ENCODE results near the gene GMNN. TPM values are rescaled to one million over a fixed set of nuclear protein-coding genes. Genes with fewer than 3 reads are reported as not detected.
"Not testable (repeated sequence)": the region's sequence is repeated elsewhere in the genome, so short reads cannot be mapped to it uniquely, and the experiment has no call there.

Gene GMNN
- polyA plus RNA-seq (8.5 to 28.4 TPM (median 21.2 TPM) in 3 replicates), polyA minus RNA-seq (1.5 to 10.4 TPM (median 8.4 TPM) in 3 replicates)
- polyA plus RNA-seq (2011; ENCODE audit: low read depth), result 31.4 TPM
- 9.7 and 14.0 TPM in 2 replicates for polyA plus RNA-seq (2011; cell fraction: cytosol; rRNA removed)
- 7.3 and 9.5 TPM in 2 replicates for polyA plus RNA-seq (2011; cell fraction: nucleus; rRNA removed)
- polyA plus RNA-seq (2012; ENCODE audit: low replicate concordance), result 7.8 and 26.3 TPM in 2 replicates
- polyA minus RNA-seq (2011; cell fraction: cytosol; rRNA and poly(A)+ RNA removed), result 7.9 TPM
- 2.8 and 3.8 TPM in 2 replicates for polyA minus RNA-seq (2011; cell fraction: nucleus; rRNA and poly(A)+ RNA removed)

DNA sequence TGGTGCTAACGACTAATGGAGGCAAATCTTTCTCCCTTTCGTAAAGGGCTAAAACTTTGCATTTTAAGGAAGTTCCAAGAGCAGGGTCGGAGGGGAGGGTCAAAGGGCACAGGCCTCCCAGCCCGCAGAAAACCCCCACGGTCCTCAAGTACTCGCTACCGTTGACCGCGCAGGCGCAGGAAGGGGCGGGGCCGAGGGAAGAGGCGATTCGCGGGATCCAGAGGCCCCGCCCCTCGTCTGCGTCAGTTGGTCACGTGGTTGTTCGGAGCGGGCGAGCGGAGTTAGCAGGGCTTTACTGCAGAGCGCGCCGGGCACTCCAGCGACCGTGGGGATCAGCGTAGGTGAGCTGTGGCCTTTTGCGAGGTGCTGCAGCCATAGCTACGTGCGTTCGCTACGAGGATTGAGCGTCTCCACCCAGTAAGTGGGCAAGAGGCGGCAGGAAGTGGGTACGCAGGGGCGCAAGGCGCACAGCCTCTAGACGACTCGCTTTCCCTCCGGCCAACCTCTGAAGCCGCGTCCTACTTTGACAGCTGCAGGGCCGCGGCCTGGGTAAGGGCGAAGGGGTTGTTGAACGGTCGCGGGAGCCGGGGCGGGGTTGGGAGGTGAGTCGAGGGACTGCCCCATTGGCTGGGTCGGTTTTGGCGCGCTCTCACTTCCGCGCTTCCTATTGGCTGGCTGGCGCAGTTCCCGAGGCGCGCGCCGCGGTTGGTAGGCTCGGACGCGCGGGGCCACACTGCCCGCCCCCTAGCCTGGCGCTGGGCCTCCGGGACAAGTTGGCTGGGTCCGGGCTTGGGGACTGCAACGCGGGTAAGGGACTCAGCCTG lies at the start of gene GMNN:
GMNN (plus strand) TSS at position 242 of the 824 bp plus-strand sequence. CDS start 2,310 bp downstream, outside the sequence.
- Histone ChIP-seq H3K27me3 (ENCODE audit: control insufficient read depth, extremely low read depth, insufficient read depth, low read length) (no peaks in the 10 kb centered on the region), H3K4me3 (ENCODE audit: control insufficient read depth in 2 of 3, extremely low read depth in 1 of 3, insufficient read depth in 2 of 3, low read depth in 1 of 3, low read length in 3 of 3) (peak within 1 kb of the TSS; percentile 97 to 98 (median 98)), H3K9me3 (ENCODE audit: control insufficient read depth, low read depth, low read length) (no peaks in the 10 kb centered on the region), H3K4me2 (ENCODE audit: control insufficient read depth, extremely low read depth, insufficient read depth, low read depth, low read length) (peak within 1 kb of the TSS; percentile 96), H3K4me1 (ENCODE audit: control insufficient read depth, extremely low read depth, insufficient read depth, low read length) (peaks cover 18% of the 10 kb centered on the region), H3K9me1 (ENCODE audit: control insufficient read depth, extremely low read depth, insufficient read depth, low read length) (no peaks in the 10 kb centered on the region), H3K27ac (ENCODE audit: control insufficient read depth, insufficient read depth, low read length) (peak within 1 kb of the TSS; percentile 93), H3K79me2 (ENCODE audit: control insufficient read depth, insufficient read depth, low read length) (peaks cover 46% of the 10 kb centered on the region), H2AFZ (ENCODE audit: control insufficient read depth, low read length) (peak within 1 kb of the TSS; percentile 100), H3K36me3 (ENCODE audit: control insufficient read depth in 2 of 2, extremely low read depth in 1 of 2, insufficient read depth in 2 of 2, low read length in 2 of 2) (no peaks in the 10 kb centered on the region), H3K9ac (ENCODE audit: control insufficient read depth, extremely low read depth, insufficient read depth, low read length) (peak within 1 kb of the TSS; percentile 96), H4K20me1 (ENCODE audit: control insufficient read depth, extremely low read depth, insufficient read depth, low read length) (peaks cover 4% of the 10 kb centered on the region)
- no peak for DNase-seq (ENCODE audit: low read depth, low spot score)
- no peak for TF ChIP-seq EZH2 (IDR thresholded peaks at IDR 0.05; ENCODE audit: low read length)
- TF ChIP-seq, protein P1, sequence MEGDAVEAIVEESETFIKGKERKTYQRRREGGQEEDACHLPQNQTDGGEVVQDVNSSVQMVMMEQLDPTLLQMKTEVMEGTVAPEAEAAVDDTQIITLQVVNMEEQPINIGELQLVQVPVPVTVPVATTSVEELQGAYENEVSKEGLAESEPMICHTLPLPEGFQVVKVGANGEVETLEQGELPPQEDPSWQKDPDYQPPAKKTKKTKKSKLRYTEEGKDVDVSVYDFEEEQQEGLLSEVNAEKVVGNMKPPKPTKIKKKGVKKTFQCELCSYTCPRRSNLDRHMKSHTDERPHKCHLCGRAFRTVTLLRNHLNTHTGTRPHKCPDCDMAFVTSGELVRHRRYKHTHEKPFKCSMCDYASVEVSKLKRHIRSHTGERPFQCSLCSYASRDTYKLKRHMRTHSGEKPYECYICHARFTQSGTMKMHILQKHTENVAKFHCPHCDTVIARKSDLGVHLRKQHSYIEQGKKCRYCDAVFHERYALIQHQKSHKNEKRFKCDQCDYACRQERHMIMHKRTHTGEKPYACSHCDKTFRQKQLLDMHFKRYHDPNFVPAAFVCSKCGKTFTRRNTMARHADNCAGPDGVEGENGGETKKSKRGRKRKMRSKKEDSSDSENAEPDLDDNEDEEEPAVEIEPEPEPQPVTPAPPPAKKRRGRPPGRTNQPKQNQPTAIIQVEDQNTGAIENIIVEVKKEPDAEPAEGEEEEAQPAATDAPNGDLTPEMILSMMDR (optimal IDR thresholded peaks at IDR 0.05 in 1 of 3, IDR thresholded peaks at IDR 0.05 in 1 of 3, conservative IDR thresholded peaks at IDR 0.05 in 1 of 3; ENCODE audit: extremely low read depth in 1 of 3, insufficient read depth in 2 of 3, low read length in 3 of 3), result no peak
- dilution Hi-C loops (cut with MboI; ENCODE audit: extremely low pct_ligation_motif_present, low sequenced_read_pairs), result no loop called here
- FAIRE-seq, result peak; percentile 55

DNA sequence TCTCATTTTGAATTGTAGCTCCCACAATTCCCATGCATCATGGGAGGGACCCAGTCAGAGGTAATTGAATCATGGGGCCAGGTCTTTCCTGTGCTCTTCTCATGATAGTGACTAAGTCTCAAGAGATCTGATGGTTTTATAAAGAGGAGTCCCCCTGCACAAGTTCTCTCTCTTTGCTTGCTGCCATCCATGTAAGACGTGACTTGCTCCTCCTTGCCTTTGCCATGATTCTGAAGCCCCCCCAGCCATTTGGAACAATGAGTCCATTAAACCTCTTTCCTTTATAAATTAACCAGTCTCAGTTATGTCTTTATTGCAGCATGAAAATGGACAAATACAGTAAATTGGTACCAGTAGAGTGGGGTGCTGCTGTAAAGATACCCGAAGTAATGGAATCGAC lies 44.1 kb upstream of the GMNN start:
- FAIRE-seq; H2AFZ ChIP-seq (ENCODE audit: control insufficient read depth, low read length); H3K9ac ChIP-seq (ENCODE audit: control insufficient read depth, extremely low read depth, insufficient read depth, low read length); H3K4me2 ChIP-seq (ENCODE audit: control insufficient read depth, extremely low read depth, insufficient read depth, low read depth, low read length); H3K36me3 ChIP-seq (ENCODE audit: control insufficient read depth in 2 of 2, extremely low read depth in 1 of 2, insufficient read depth in 2 of 2, low read length in 2 of 2); H3K9me1 ChIP-seq (ENCODE audit: control insufficient read depth, extremely low read depth, insufficient read depth, low read length); H3K27me3 ChIP-seq (ENCODE audit: control insufficient read depth, extremely low read depth, insufficient read depth, low read length); H3K27ac ChIP-seq (ENCODE audit: control insufficient read depth, insufficient read depth, low read length); dilution Hi-C loops (cut with MboI; ENCODE audit: extremely low pct_ligation_motif_present, low sequenced_read_pairs); H4K20me1 ChIP-seq (ENCODE audit: control insufficient read depth, extremely low read depth, insufficient read depth, low read length); H3K4me1 ChIP-seq (ENCODE audit: control insufficient read depth, extremely low read depth, insufficient read depth, low read length); DNase-seq (ENCODE audit: low read depth, low spot score); H3K9me3 ChIP-seq (ENCODE audit: control insufficient read depth, low read depth, low read length); H3K79me2 ChIP-seq (ENCODE audit: control insufficient read depth, insufficient read depth, low read length); H3K4me3 ChIP-seq (ENCODE audit: control insufficient read depth in 2 of 3, extremely low read depth in 1 of 3, insufficient read depth in 2 of 3, low read depth in 1 of 3, low read length in 3 of 3): not testable (repeated sequence)

DNA sequence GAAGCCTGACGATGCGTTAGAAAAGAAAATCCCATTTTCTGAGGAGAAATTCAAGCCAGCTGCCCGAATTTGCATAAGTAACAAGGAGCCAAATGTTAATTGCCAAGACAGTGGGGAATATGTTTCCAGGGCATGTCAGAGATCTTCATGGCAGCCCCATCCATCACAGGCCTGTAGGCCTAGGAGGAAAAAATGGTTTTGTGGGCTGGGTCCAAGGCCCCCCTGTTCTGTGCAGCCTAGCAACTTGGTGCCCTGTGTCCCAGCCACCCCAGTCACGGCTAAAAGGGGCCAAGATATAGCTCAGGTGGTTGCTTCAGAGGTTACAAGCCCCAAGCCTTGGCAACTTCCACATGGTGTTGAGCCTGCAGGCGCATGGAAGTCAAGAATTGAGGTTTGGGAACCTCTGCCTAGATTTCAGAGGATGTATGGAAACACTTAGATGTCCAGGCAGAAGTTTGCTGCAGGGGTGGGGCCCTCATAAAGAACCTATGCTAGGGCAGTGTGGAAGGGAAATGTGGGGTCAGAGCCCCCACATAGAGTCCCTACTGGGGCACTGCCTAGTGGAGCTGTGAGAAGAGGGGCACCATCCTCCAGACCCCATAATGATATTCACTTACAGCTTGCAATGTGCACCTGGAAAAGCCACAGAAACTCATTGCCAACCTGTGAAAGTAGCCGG lies 43.1 kb upstream of the GMNN start:
- H3K9me1 ChIP-seq (ENCODE audit: control insufficient read depth, extremely low read depth, insufficient read depth, low read length), result not testable (repeated sequence)

More for the DNA sequence above, 43.1 kb upstream of the GMNN start:
- H3K9ac ChIP-seq (ENCODE audit: control insufficient read depth, extremely low read depth, insufficient read depth, low read length); H4K20me1 ChIP-seq (ENCODE audit: control insufficient read depth, extremely low read depth, insufficient read depth, low read length); H3K4me1 ChIP-seq (ENCODE audit: control insufficient read depth, extremely low read depth, insufficient read depth, low read length); H2AFZ ChIP-seq (ENCODE audit: control insufficient read depth, low read length); H3K36me3 ChIP-seq (ENCODE audit: control insufficient read depth in 2 of 2, extremely low read depth in 1 of 2, insufficient read depth in 2 of 2, low read length in 2 of 2); H3K4me2 ChIP-seq (ENCODE audit: control insufficient read depth, extremely low read depth, insufficient read depth, low read depth, low read length); H3K27ac ChIP-seq (ENCODE audit: control insufficient read depth, insufficient read depth, low read length); H3K4me3 ChIP-seq (ENCODE audit: control insufficient read depth in 2 of 3, extremely low read depth in 1 of 3, insufficient read depth in 2 of 3, low read depth in 1 of 3, low read length in 3 of 3); dilution Hi-C loops (cut with MboI; ENCODE audit: extremely low pct_ligation_motif_present, low sequenced_read_pairs); H3K27me3 ChIP-seq (ENCODE audit: control insufficient read depth, extremely low read depth, insufficient read depth, low read length); H3K79me2 ChIP-seq (ENCODE audit: control insufficient read depth, insufficient read depth, low read length); FAIRE-seq; DNase-seq (ENCODE audit: low read depth, low spot score); H3K9me3 ChIP-seq (ENCODE audit: control insufficient read depth, low read depth, low read length): not testable (repeated sequence)

Measured in keratinocyte (primary cell).